PC-9 (cell line): ENCODE results near the gene PTCD1. TPM values are rescaled to one million over a fixed set of nuclear protein-coding genes. Genes with fewer than 3 reads are reported as not detected.
"Not testable (repeated sequence)": the region's sequence is repeated elsewhere in the genome, so short reads cannot be mapped to it uniquely, and the experiment has no call there.

Source experiments
- BruUV-seq: library from RNA; stranded (reverse); fragments of 400-500 nt; replicated peaks from 2 replicates; lab custom pipeline; 2021; lab: Mats Ljungman, UMichigan
- CTCF ChIA-PET: fragments of 300-600 bp; sonication (Branson Sonifier 250); formaldehyde crosslinking; loops from one replicate; lab custom pipeline; 2022; ENCODE audit warnings: antibody characterized with exemption; lab: Charles Lee
- POLR2A ChIA-PET: fragments of 300-600 bp; sonication (Branson Sonifier 250); formaldehyde crosslinking; loops from one replicate; lab custom pipeline; 2022; ENCODE audit warnings: antibody characterized with exemption; ENCODE audit not compliant: unreplicated experiment; lab: Charles Lee
- DNase-seq, 2 experiments: peaks; one replicate each; pipeline versions ENCODE4 v3.0.0 to v3.0.0-alpha.2; 2015 to 2022; ENCODE audit warnings: mixed read lengths in 1 of 2
- H2AFZ ChIP-seq: fragments of 200-600 bp; sonication (generic); 2 replicates; pipeline ENCODE4 v1.8.1; 2017; ENCODE audit warnings: antibody characterized with exemption
- H3F3A ChIP-seq: fragments of 200-600 bp; sonication (generic); 2 replicates; pipeline ENCODE4 v1.8.1; 2017; ENCODE audit warnings: antibody characterized with exemption, mild to moderate bottlenecking, low read depth; ENCODE audit not compliant: insufficient read depth
- H3K27ac ChIP-seq: fragments of 200-600 bp; sonication (generic); 2 replicates; pipeline ENCODE4 v1.6.1; 2016; ENCODE audit warnings: mixed run types
- H3K27me3 ChIP-seq: fragments of 200-600 bp; sonication (generic); 2 replicates; pipeline ENCODE4 v1.6.1; 2016; ENCODE audit warnings: low read depth, mixed run types; ENCODE audit not compliant: insufficient read depth
- H3K36me3 ChIP-seq: fragments of 200-600 bp; sonication (generic); 2 replicates; pipeline ENCODE4 v1.6.1; 2016; ENCODE audit warnings: low read depth, mixed run types
- H3K4me1 ChIP-seq: fragments of 200-600 bp; sonication (generic); replicated peaks from 2 replicates; pipeline ENCODE4 v1.6.1; 2016; ENCODE audit warnings: mixed run types; ENCODE audit not compliant: insufficient read depth
- H3K4me2 ChIP-seq: fragments of 200-600 bp; sonication (generic); 2 replicates; pipeline ENCODE4 v1.6.1; 2017; ENCODE audit warnings: mixed run types
- H3K4me3 ChIP-seq: fragments of 200-600 bp; sonication (generic); 2 replicates; pipeline ENCODE4 v1.6.1; 2016; ENCODE audit warnings: mixed run types
- H3K79me2 ChIP-seq: fragments of 200-600 bp; sonication (generic); 2 replicates; pipeline ENCODE4 v1.6.1; 2017; ENCODE audit warnings: low read depth, mixed run types
- H3K9me2 ChIP-seq: fragments of 200-600 bp; sonication (generic); 2 replicates; pipeline ENCODE4 v1.8.1; 2017; ENCODE audit warnings: mild to moderate bottlenecking; ENCODE audit not compliant: insufficient read depth
- H3K9me3 ChIP-seq: fragments of 200-600 bp; sonication (generic); 2 replicates; pipeline ENCODE4 v1.8.1; 2016; ENCODE audit warnings: low read depth; ENCODE audit not compliant: insufficient read depth
- H4K20me1 ChIP-seq: fragments of 200-600 bp; sonication (generic); 2 replicates; pipeline ENCODE4 v1.8.1; 2017; ENCODE audit not compliant: insufficient read depth
- CTCF ChIP-seq: fragments of 200-600 bp; sonication (generic); conservative IDR thresholded peaks from 2 replicates; pipeline ENCODE4 v1.6.1; 2017; ENCODE audit warnings: mixed run types, antibody characterized with exemption, mild to moderate bottlenecking, moderate library complexity
- EZH2 ChIP-seq: fragments of 200-600 bp; sonication (generic); IDR thresholded peaks from 2 replicates; pipeline ENCODE4 v1.8.0; 2017; ENCODE audit warnings: antibody characterized with exemption, low read depth
- intact Hi-C: fragments of 100-400 bp; cut with micrococcal nuclease; formaldehyde crosslinking; loops from one replicate; pipeline ENCODE4 v1.10.0; 2022; ENCODE audit not compliant: unreplicated experiment
- total RNA-seq: library from RNA; stranded (reverse); gene quantifications from 2 replicates; pipeline ENCODE4 v1.2.3, GENCODE V29; 2021

The PTCD1 gene
- total RNA-seq, 1 experiment from 2014 or later = 8.0 TPM

- peaks cover 12% of the 10 kb centered on the region; the same call in 1 of the 2 replicates for H3F3A ChIP-seq
- H3K4me2 ChIP-seq = no peak overlapping the region
- no peak overlapping the region for H3K4me3 ChIP-seq
- no peaks in the 10 kb centered on the region for H3K9me3 ChIP-seq
- H3K27me3 ChIP-seq = no peaks in the 10 kb centered on the region
- intact Hi-C loops = no loop called here
- TF ChIP-seq EZH2 (no peak), CTCF (no peak)
- CTCF ChIA-PET = no interaction called here
- no peaks in the 10 kb centered on the region for H3K9me2 ChIP-seq
- no peak overlapping the region for H2AFZ ChIP-seq
- peaks cover 22% of the 10 kb centered on the region for H4K20me1 ChIP-seq
- H3K79me2 ChIP-seq = peaks cover 47% of the 10 kb centered on the region
- H3K27ac ChIP-seq = no peak overlapping the region
- DNase-seq = no peak
- peaks cover 14% of the 10 kb centered on the region for H3K4me1 ChIP-seq
- POLR2A ChIA-PET = no interaction called here
- BruUV-seq = no TSS peak
- H3K36me3 ChIP-seq = no peaks in the 10 kb centered on the region
Observed at GRCh38 chr7:99380823-99381663, 57.6 kb downstream of the PTCD1 start.

GRCh38 chr7:99380032-99380822, 58.4 kb downstream of the PTCD1 start:
- Histone ChIP-seq H4K20me1 (peaks cover 27% of the 10 kb centered on the region), H3K9me2 (no peaks in the 10 kb centered on the region), H3K36me3 (no peaks in the 10 kb centered on the region), H3K27me3 (no peaks in the 10 kb centered on the region), H3K4me1 (peaks cover 17% of the 10 kb centered on the region), H3K9me3 (no peaks in the 10 kb centered on the region), H3K4me3 (no peak overlapping the region), H3K79me2 (peaks cover 53% of the 10 kb centered on the region), H2AFZ (no peak overlapping the region), H3K27ac (no peak overlapping the region), H3K4me2 (no peak overlapping the region), H3F3A (peaks cover 19% of the 10 kb centered on the region; the same call in 1 of the 2 replicates)
- POLR2A ChIA-PET = no interaction called here
- CTCF ChIA-PET = no interaction called here
- intact Hi-C loops = no loop called here
- TF ChIP-seq CTCF (no peak), EZH2 (no peak)
- no peak for DNase-seq
- BruUV-seq = no TSS peak

- H3K27me3 ChIP-seq, H3K27ac ChIP-seq, CTCF ChIA-PET, H3K4me3 ChIP-seq, H3K9me3 ChIP-seq, H2AFZ ChIP-seq, H3K36me3 ChIP-seq, H3K4me2 ChIP-seq, H3K9me2 ChIP-seq, DNase-seq, BruUV-seq: not testable (repeated sequence)
- Histone ChIP-seq H3K79me2 (peaks cover 53% of the 10 kb centered on the region), H3K4me1 (peaks cover 17% of the 10 kb centered on the region), H4K20me1 (peaks cover 27% of the 10 kb centered on the region), H3F3A (peaks cover 19% of the 10 kb centered on the region; the same call in 1 of the 2 replicates)
- POLR2A ChIA-PET = interaction anchor here (0.7 kb wide), 1 partner anchor 236 kb away, joined by 17 read pairs; no protein-coding TSS in a partner anchor
- intact Hi-C loops = loop anchor here (10.0 kb wide), 1 partner anchor 105 kb away; the partner anchor contains the start of gene MYH16
Observed at GRCh38 chr7:99379693-99380031, 58.9 kb downstream of the PTCD1 start.
